Caki2 (cell line): ENCODE data around the gene MYL9. TPM values are rescaled to one million over a fixed set of nuclear protein-coding genes. Genes with fewer than 3 reads are reported as not detected.
"Not testable (repeated sequence)": the region's sequence is repeated elsewhere in the genome, so short reads cannot be mapped to it uniquely, and the experiment has no call there.

Experiments used
- DNase-seq: peaks from one replicate; pipeline ENCODE4 v3.0.0-alpha.2; 2015; ENCODE audit warnings: low read depth
- in situ Hi-C: cut with HindIII; loops from 2 replicates; pipeline ENCODE4 v1.10.0; 2016; ENCODE audit warnings: low sequenced_read_pairs, low pct_unique_long_range_greater_than_20kb, mixed read lengths
- total RNA-seq: library from RNA; depleted of rRNA; stranded (reverse); fragments of >200 nt; shearing (Covaris generic); gene quantifications from 2 replicates; pipeline ENCODE4 v1.2.3, GENCODE V29; 2014; ENCODE audit warnings: low replicate concordance

MYL9 gene
- total RNA-seq, 1 experiment from 2014 or later, result not detected

- in situ Hi-C loops, result not testable (repeated sequence)
These were observed 18.9 kb upstream of the MYL9 start for GRCh38 chr20:36522412-36522811.

GRCh38 chr20:36523341-36523740 lies 18.0 kb upstream of the MYL9 start:
- DNase-seq, result no peak
- in situ Hi-C loops, result no loop called here

More at GRCh38 chr20:36522412-36522811, 18.9 kb upstream of the MYL9 start:
- not testable (repeated sequence) for DNase-seq

DNA sequence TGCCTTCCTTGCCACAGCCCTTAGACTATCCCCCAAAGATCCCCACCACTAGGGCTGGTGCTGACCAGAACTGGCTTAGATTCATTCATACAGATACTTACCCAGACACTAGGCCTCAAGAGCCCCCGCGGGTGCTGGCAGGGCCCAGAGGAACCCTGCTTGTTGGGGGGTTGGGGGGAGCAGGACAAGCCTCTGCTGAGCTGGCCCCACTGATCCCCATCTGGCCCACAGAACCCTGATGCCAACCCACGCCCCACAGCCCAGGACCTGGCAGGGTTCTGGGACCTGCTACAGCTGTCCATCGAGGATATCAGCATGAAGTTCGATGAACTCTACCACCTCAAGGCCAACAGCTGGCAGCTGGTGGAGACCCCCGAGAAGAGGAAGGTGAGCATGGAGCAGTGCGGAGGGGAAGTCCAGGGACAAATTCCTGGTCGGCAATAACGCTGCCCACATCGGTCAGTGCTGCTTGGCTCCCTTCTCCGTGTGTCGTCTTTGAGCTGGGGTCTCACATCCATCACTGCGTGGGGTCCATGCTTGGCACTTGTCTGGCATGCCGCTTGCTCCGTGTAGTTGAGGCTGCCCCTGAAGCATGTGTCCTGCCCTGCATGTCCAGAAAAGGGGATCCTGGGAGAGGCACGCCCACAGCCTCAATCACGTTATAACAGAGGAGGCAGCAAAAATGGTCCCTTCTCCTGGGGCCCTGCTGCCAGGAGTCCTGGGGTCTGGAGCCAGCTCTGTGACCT lies 15.5 kb upstream of the MYL9 start:
- DNase-seq, result no peak
- in situ Hi-C loops, result no loop called here

- DNase-seq, result no peak
- in situ Hi-C loops, result no loop called here
These were observed 14.8 kb upstream of the MYL9 start for GRCh38 chr20:36526521-36527011.

GRCh38 chr20:36527331-36528125 lies 13.8 kb upstream of the MYL9 start:
- no peak for DNase-seq
- in situ Hi-C loops, result no loop called here

DNA sequence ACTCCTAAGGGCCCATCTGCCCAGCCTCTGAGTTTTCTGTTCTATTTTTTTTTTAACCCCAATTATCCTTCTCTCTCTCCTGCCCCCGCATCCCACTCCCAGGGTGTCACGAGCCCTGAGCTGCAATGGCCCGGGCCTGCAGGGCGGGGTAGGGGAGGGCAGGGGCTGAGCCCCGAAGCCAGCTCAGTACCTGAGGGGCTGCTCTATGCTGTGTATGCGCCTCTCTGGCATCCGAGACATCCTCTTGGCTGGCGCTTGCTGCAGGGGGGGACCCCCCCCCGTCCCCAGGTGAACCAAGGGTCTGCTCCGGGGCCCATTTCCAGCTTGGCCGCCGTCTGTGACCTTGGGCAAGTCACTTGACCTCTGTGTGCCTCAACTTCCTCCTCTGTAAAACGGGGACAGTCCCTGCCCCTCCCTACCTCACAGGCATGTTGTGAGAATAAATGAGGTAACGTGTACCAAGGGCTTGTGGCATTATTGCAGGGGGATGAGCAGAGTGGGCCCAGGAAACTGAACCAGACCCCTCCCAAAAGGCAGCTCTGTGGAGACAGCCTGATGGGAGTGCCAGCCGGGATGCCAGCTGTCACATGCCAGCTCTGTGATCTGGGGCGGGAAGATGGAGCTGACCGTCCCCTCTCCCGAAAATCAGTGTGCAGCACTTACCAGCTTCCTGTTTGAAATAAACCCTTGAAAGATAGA lies 13.0 kb upstream of the MYL9 start:
- no peak for DNase-seq
- in situ Hi-C loops, result no loop called here

- in situ Hi-C loops, result no loop called here
- DNase-seq, result no peak
These were observed 12.4 kb upstream of the MYL9 start for GRCh38 chr20:36528875-36529417.

DNA sequence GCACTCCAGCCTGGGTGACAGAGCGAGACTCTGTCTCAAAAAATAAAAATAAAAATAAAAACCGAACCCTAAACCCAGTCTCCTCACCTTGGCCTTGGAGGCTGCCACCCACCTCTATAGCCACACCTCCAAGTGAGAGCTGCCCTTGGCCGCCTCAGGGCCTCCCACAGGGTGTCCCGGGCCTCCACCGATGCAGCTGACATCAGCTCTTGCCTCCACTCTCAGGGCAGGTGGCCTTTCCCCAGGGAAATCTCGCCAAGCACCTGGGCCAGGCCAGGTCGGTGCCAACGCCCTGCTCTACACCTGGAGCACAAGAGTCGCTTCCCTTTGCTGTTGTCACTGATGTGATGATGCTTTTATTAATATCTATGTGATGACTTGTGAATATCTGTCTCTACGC lies 8.9 kb upstream of the MYL9 start:
- no peak for DNase-seq
- in situ Hi-C loops, result no loop called here

- in situ Hi-C loops, result no loop called here
- no peak for DNase-seq
These were observed 8.5 kb upstream of the MYL9 start for GRCh38 chr20:36532822-36533221.

DNA sequence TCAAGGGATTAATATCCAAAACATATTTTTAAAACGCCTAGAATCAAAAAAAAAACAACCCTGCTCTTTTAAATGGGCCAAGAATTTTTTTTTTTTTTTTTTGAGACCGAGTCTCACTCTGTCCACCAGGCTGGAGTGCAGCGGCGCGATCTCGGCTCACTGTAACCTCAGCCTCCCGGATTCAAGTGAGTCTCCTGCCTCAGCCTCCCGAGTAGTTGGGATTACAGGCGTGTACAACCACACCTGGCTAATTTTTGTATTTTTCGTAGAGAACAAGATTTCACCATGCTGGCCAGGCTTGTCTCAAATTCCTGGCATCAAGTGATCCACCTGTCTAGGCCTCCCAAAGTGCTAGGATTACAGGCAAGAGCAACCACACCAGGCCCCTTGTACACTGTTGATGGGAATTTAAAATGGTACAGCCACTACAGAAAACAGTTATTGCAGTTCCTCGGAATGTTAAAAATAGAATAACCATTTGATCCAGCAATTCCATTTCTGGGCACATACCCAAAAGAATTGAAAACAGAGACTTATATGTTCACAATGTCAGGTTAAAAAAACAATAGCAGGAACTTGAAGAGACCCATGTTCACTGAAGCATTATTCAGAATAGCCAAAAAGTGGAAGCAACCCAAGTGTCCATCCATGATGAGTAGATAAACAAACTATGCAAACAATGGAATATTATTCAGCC lies 3.1 kb upstream of the MYL9 start:
- no peak for DNase-seq
- in situ Hi-C loops, result no loop called here

GRCh38 chr20:36540551-36541211 lies 638 bp upstream of the MYL9 start:
- in situ Hi-C loops, result no loop called here
- no peak for DNase-seq

- in situ Hi-C loops, result no loop called here
These were observed 609 bp downstream of the MYL9 start for GRCh38 chr20:36541768-36542488.

GRCh38 chr20:36542516-36543183 lies 1.3 kb downstream of the MYL9 start:
- no peak for DNase-seq
- in situ Hi-C loops, result no loop called here

More at GRCh38 chr20:36541768-36542488, 609 bp downstream of the MYL9 start:
- DNase-seq, result no peak

- DNase-seq, result no peak
- in situ Hi-C loops, result no loop called here
These were observed 2.1 kb downstream of the MYL9 start for GRCh38 chr20:36543184-36544133.

DNA sequence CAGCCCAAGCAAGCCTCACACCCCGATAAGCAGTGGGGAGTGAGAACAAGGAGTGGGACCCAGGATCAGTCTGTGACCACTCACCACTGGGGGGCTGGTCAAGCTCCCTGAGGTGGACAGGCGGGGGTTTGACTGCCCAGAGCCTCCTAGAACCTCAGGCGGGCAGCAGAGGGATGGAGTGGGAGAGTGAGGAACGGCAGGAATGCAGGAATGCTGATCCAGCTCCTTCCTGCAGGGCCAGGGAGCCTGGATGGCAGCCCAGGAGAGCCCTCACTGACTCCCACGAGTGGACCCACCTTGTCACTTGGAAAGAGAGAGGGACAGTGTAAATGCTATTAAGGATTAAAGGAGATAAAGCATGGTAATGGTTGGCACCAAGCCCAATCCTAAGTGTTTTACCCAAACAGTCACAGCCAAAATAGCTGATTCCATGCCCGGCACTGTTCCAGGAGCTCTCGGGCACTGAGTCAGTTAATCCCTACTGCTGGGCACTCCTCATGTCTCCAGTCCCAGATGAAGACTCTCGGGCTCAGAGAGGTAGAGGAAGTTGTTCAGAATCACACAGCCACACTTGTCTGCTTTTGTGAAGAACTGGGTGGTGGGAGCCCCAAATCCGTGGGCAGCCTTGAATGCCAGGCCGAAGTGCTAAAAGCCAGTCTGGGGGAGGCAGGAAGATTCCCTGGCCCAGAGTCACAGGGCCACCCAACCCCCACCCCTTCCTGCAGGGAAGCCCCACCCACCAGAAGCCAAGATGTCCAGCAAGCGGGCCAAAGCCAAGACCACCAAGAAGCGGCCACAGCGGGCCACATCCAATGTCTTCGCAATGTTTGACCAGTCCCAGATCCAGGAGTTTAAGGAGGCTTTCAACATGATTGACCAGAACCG lies 3.1 kb downstream of the MYL9 start:
- DNase-seq, result no peak
- in situ Hi-C loops, result no loop called here
